HepG2 (cell line): ENCODE results near the gene STYX. TPM values are rescaled to one million over a fixed set of nuclear protein-coding genes. Genes with fewer than 3 reads are reported as not detected.
A peak's percentile ranks its signal among the peaks of the same experiment; 100 is the strongest.

Source experiments
- ARNTL ChIP-seq: sonication (generic); formaldehyde crosslinking; IDR thresholded peaks from 2 replicates; pipeline ENCODE4 v1.4.0; 2020; ENCODE audit warnings: mild to moderate bottlenecking, missing genetic modification reagents
- KDM3A ChIP-seq: IDR thresholded peaks from 2 replicates; pipeline ENCODE4 v1.6.1; 2018; ENCODE audit warnings: low read depth, missing compliant biosample characterization
- MED1 ChIP-seq: sonication (generic); formaldehyde crosslinking; IDR thresholded peaks from 2 replicates; pipeline ENCODE4 v1.4.0; 2020; ENCODE audit warnings: missing genetic modification reagents
- MIER3 ChIP-seq: IDR thresholded peaks from 2 replicates; pipeline ENCODE4 v1.6.1; 2016; ENCODE audit warnings: missing compliant biosample characterization, borderline replicate concordance
- MZF1 ChIP-seq: sonication (generic); formaldehyde crosslinking; IDR thresholded peaks from 2 replicates; pipeline ENCODE4 v1.8.1; 2023; ENCODE audit warnings: mild to moderate bottlenecking, missing genetic modification reagents, borderline replicate concordance
- NCOA2 ChIP-seq: sonication (generic); formaldehyde crosslinking; IDR thresholded peaks from 2 replicates; pipeline ENCODE4 v1.8.0; 2022; ENCODE audit warnings: inconsistent platforms
- SMAD3 ChIP-seq: sonication (generic); formaldehyde crosslinking; IDR thresholded peaks from 2 replicates; pipeline ENCODE4 v1.4.0; 2020; ENCODE audit warnings: missing genetic modification reagents
- SMARCE1 ChIP-seq: fragments of 450-650 bp; IDR thresholded peaks from 2 replicates; pipeline ENCODE4 v1.6.1; 2017; ENCODE audit warnings: borderline replicate concordance
- SYNCRIP ChIP-seq: fragments of 200-400 bp; formaldehyde crosslinking; IDR thresholded peaks from 2 replicates; pipeline ENCODE4 v1.6.1; 2018; ENCODE audit warnings: mild to moderate bottlenecking, low read depth, low read length; ENCODE audit not compliant: insufficient read depth
- THRA ChIP-seq: sonication (generic); formaldehyde crosslinking; IDR thresholded peaks from 2 replicates; pipeline ENCODE4 v1.4.0; 2020; ENCODE audit warnings: missing genetic modification reagents, borderline replicate concordance
- ZBTB8A ChIP-seq: sonication (generic); formaldehyde crosslinking; IDR thresholded peaks from 2 replicates; pipeline ENCODE4 v1.4.0; 2020; ENCODE audit warnings: mild to moderate bottlenecking, low read depth, missing genetic modification reagents, borderline replicate concordance
- ZFY ChIP-seq: sonication (generic); formaldehyde crosslinking; IDR thresholded peaks from 2 replicates; pipeline ENCODE4 v1.4.0; 2020; ENCODE audit warnings: missing genetic modification reagents
- ZNF136 ChIP-seq: sonication (generic); formaldehyde crosslinking; IDR thresholded peaks from 2 replicates; pipeline ENCODE4 v1.8.1; 2022; ENCODE audit warnings: low read depth, mild to moderate bottlenecking, moderate library complexity, missing genetic modification reagents
- ZNF460 ChIP-seq: sonication (generic); formaldehyde crosslinking; IDR thresholded peaks from 2 replicates; pipeline ENCODE4 v1.5.1; 2020; ENCODE audit warnings: missing genetic modification reagents, mild to moderate bottlenecking, borderline replicate concordance
- ZNF605 ChIP-seq: sonication (generic); formaldehyde crosslinking; IDR thresholded peaks from 2 replicates; pipeline ENCODE4 v1.8.0; 2022; ENCODE audit warnings: mild to moderate bottlenecking, missing genetic modification reagents
- ZNF768 ChIP-seq: sonication (generic); formaldehyde crosslinking; IDR thresholded peaks from 2 replicates; pipeline ENCODE4 v1.4.0; 2020; ENCODE audit warnings: missing genetic modification reagents
- ZNF788 ChIP-seq: sonication (generic); formaldehyde crosslinking; IDR thresholded peaks from 2 replicates; pipeline ENCODE4 v1.5.0; 2020; ENCODE audit warnings: mild to moderate bottlenecking, missing genetic modification reagents, borderline replicate concordance
- polyA plus RNA-seq, 8 experiments: library from polyadenylated mRNA; depleted of rRNA in 3 of 8; stranded (reverse) in 7 of 8; unstranded in 1 of 8; fragments of >200 nt; fragmentation: Illumina TruSeq in 4 of 8; extraction: Trizol in 4 of 8; gene quantifications; 2 replicates each; pipeline versions ENCODE4 v1.2.1 to v1.2.3, GENCODE V29; 2011 to 2016; ENCODE audit warnings: low read depth in 4 of 8, missing spikeins in 1 of 8, mixed read lengths in 1 of 8; ENCODE audit not compliant: insufficient read depth in 1 of 8
- total RNA-seq, 5 experiments: library from RNA; depleted of rRNA; stranded (reverse); fragments of >200 nt; fragmentation: Illumina TruSeq; extraction: Trizol; gene quantifications; 2 replicates each; pipeline ENCODE4 v1.2.3, GENCODE V29; 2016; ENCODE audit warnings: low read depth in 1 of 5
- TF ChIP-seq, protein P1 (sequence below), 2 experiments: IDR thresholded peaks; 2 replicates each; pipeline ENCODE4 v1.6.1; 2011 to 2012; ENCODE audit warnings: low read length in 2 of 2, borderline replicate concordance in 1 of 2, low read depth in 1 of 2, mild to moderate bottlenecking in 1 of 2, moderate library complexity in 1 of 2
- TF ChIP-seq, protein P2 (sequence below): IDR thresholded peaks from 2 replicates; pipeline ENCODE4 v1.6.1; 2018; ENCODE audit warnings: missing genetic modification reagents
- TF ChIP-seq, protein P3 (sequence below): sonication (generic); formaldehyde crosslinking; IDR thresholded peaks from 2 replicates; pipeline ENCODE4 v1.5.0; 2020; ENCODE audit warnings: mild to moderate bottlenecking, missing genetic modification reagents, moderate library complexity

STYX gene
- total and polyA plus RNA-seq, 2 of the 13 experiments (the other 11 are each of a cell fraction or from before 2014, with no cell fraction given) = 6.6 to 10.9 TPM

- TF ChIP-seq MIER3 (CRISPR knock-in tag) (peak; percentile 97; the same call in 1 of the 2 replicates), NCOA2 (CRISPR knock-in tag) (peak; percentile 99), ZBTB8A (CRISPR knock-in tag) (no peak), ZFY (CRISPR knock-in tag) (no peak), SMAD3 (CRISPR knock-in tag) (peak; percentile 84; the same call in 1 of the 2 replicates), MED1 (CRISPR knock-in tag) (peak; percentile 98), THRA (peak; percentile 88), ZNF136 (CRISPR knock-in tag) (peak; percentile 39; the same call in 1 of the 2 replicates), MZF1 (peak; percentile 33; the same call in 1 of the 2 replicates), ARNTL (CRISPR knock-in tag) (peak; percentile 65; the same call in 1 of the 2 replicates), SYNCRIP (no peak), ZNF605 (CRISPR knock-in tag) (peak; percentile 35; the same call in 1 of the 2 replicates), ZNF460 (CRISPR knock-in tag) (peak; percentile 48; the same call in 1 of the 2 replicates), KDM3A (CRISPR knock-in tag) (peak; percentile 45; the same call in 1 of the 2 replicates), SMARCE1 (peak; percentile 48; the same call in 1 of the 2 replicates), ZNF768 (CRISPR knock-in tag) (no peak), ZNF788 (CRISPR knock-in tag) (no peak)
- TF ChIP-seq, protein P1, sequence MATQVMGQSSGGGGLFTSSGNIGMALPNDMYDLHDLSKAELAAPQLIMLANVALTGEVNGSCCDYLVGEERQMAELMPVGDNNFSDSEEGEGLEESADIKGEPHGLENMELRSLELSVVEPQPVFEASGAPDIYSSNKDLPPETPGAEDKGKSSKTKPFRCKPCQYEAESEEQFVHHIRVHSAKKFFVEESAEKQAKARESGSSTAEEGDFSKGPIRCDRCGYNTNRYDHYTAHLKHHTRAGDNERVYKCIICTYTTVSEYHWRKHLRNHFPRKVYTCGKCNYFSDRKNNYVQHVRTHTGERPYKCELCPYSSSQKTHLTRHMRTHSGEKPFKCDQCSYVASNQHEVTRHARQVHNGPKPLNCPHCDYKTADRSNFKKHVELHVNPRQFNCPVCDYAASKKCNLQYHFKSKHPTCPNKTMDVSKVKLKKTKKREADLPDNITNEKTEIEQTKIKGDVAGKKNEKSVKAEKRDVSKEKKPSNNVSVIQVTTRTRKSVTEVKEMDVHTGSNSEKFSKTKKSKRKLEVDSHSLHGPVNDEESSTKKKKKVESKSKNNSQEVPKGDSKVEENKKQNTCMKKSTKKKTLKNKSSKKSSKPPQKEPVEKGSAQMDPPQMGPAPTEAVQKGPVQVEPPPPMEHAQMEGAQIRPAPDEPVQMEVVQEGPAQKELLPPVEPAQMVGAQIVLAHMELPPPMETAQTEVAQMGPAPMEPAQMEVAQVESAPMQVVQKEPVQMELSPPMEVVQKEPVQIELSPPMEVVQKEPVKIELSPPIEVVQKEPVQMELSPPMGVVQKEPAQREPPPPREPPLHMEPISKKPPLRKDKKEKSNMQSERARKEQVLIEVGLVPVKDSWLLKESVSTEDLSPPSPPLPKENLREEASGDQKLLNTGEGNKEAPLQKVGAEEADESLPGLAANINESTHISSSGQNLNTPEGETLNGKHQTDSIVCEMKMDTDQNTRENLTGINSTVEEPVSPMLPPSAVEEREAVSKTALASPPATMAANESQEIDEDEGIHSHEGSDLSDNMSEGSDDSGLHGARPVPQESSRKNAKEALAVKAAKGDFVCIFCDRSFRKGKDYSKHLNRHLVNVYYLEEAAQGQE (IDR thresholded peaks at IDR 0.05; ENCODE audit: borderline replicate concordance in 1 of 2, low read depth in 1 of 2, low read length in 2 of 2) = peak in 1 of 2 experiments; percentile 57; a peak in 1 of 4 replicates
- TF ChIP-seq, protein P2, sequence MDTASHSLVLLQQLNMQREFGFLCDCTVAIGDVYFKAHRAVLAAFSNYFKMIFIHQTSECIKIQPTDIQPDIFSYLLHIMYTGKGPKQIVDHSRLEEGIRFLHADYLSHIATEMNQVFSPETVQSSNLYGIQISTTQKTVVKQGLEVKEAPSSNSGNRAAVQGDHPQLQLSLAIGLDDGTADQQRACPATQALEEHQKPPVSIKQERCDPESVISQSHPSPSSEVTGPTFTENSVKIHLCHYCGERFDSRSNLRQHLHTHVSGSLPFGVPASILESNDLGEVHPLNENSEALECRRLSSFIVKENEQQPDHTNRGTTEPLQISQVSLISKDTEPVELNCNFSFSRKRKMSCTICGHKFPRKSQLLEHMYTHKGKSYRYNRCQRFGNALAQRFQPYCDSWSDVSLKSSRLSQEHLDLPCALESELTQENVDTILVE (CRISPR knock-in tag) = peak; percentile 75; the same call in 1 of the 2 replicates
- TF ChIP-seq, protein P3, sequence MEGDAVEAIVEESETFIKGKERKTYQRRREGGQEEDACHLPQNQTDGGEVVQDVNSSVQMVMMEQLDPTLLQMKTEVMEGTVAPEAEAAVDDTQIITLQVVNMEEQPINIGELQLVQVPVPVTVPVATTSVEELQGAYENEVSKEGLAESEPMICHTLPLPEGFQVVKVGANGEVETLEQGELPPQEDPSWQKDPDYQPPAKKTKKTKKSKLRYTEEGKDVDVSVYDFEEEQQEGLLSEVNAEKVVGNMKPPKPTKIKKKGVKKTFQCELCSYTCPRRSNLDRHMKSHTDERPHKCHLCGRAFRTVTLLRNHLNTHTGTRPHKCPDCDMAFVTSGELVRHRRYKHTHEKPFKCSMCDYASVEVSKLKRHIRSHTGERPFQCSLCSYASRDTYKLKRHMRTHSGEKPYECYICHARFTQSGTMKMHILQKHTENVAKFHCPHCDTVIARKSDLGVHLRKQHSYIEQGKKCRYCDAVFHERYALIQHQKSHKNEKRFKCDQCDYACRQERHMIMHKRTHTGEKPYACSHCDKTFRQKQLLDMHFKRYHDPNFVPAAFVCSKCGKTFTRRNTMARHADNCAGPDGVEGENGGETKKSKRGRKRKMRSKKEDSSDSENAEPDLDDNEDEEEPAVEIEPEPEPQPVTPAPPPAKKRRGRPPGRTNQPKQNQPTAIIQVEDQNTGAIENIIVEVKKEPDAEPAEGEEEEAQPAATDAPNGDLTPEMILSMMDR (CRISPR knock-in tag) = peak; percentile 33; the same call in 1 of the 2 replicates
These were observed 91.9 kb downstream of the STYX start (continued) for GRCh38 chr14:52821805-52822250.
